Activated T-helper 2 cell treated with anti-CD3 and anti-CD28 coated beads, Interferon-gamma antibody, Interleukin-2, Interleukin-4, amounts not matched to agents 10 μg/mL and 5 μg/mL and 100 μg/mL, durations not matched to agents 14 hours and 24 hours and 36 hours (primary cell): ENCODE measurements around the gene STX18. TPM values are rescaled to one million over a fixed set of nuclear protein-coding genes. Genes with fewer than 3 reads are reported as not detected.

Experiments
- DNase-seq: peaks from one replicate; pipeline ENCODE4 v3.0.0; 2021; ENCODE audit warnings: low spot score
- H3K27ac Mint-ChIP-seq: one replicate; pipeline ENCODE4 v1.8.0; 2021; ENCODE audit warnings: mixed read lengths
- H3K27me3 Mint-ChIP-seq: one replicate; pipeline ENCODE4 v1.8.0; 2021; ENCODE audit warnings: low read depth, mixed read lengths
- H3K36me3 Mint-ChIP-seq: one replicate; pipeline ENCODE4 v1.8.0; 2021; ENCODE audit warnings: low read depth, mixed read lengths
- H3K4me1 Mint-ChIP-seq: one replicate; pipeline ENCODE4 v1.8.0; 2021; ENCODE audit warnings: low read depth, mixed read lengths
- H3K4me3 Mint-ChIP-seq: one replicate; pipeline ENCODE4 v1.8.0; 2021; ENCODE audit warnings: low read depth, mild to moderate bottlenecking, moderate library complexity, mixed read lengths
- H3K9me3 Mint-ChIP-seq: one replicate; pipeline ENCODE4 v1.8.0; 2021; ENCODE audit warnings: mixed read lengths
- intact Hi-C: fragments of 100-400 bp; cut with micrococcal nuclease; formaldehyde crosslinking; loops from one replicate; pipeline ENCODE4 v1.15.1; 2023
- total RNA-seq: library from RNA; stranded (reverse); gene quantifications from 2 replicates; pipeline ENCODE4 v1.2.3, GENCODE V29; 2022

Gene STX18
- total RNA-seq, 1 donor from 2014 or later, result 26.9 TPM

- Mint-ChIP-seq H3K27ac (peak overlapping the region; percentile 14), H3K4me1 (peaks cover 6% of the 10 kb centered on the region), H3K9me3 (no peaks in the 10 kb centered on the region), H3K27me3 (no peaks in the 10 kb centered on the region), H3K36me3 (peaks cover 8% of the 10 kb centered on the region), H3K4me3 (no peak overlapping the region)
- intact Hi-C loops, result no loop called here
- no peak for DNase-seq
Measured at GRCh38 chr4:4436244-4436823, 105.5 kb downstream of the STX18 start.

- Mint-ChIP-seq H3K27ac (no peak overlapping the region), H3K4me3 (no peak overlapping the region), H3K27me3 (no peaks in the 10 kb centered on the region), H3K9me3 (no peaks in the 10 kb centered on the region), H3K36me3 (peaks cover 8% of the 10 kb centered on the region), H3K4me1 (peaks cover 7% of the 10 kb centered on the region)
- no peak for DNase-seq
- intact Hi-C loops, result loop anchor here (5.0 kb wide), 1 partner anchor 177 kb away; no protein-coding TSS in a partner anchor
Measured at GRCh38 chr4:4433941-4434340, 107.9 kb downstream of the STX18 start.

GRCh38 chr4:4432341-4433125 lies 109.3 kb downstream of the STX18 start:
- peaks cover 4% of the 10 kb centered on the region for H3K36me3 Mint-ChIP-seq
- H3K4me3 Mint-ChIP-seq, result no peak overlapping the region
- H3K4me1 Mint-ChIP-seq, result peaks cover 7% of the 10 kb centered on the region
- DNase-seq, result no peak
- no peaks in the 10 kb centered on the region for H3K27me3 Mint-ChIP-seq
- intact Hi-C loops, result loop anchor here (5.0 kb wide), 1 partner anchor 175 kb away; no protein-coding TSS in a partner anchor
- no peak overlapping the region for H3K27ac Mint-ChIP-seq
- no peaks in the 10 kb centered on the region for H3K9me3 Mint-ChIP-seq

- Mint-ChIP-seq H3K27ac (no peak overlapping the region), H3K36me3 (no peaks in the 10 kb centered on the region), H3K27me3 (no peaks in the 10 kb centered on the region), H3K4me1 (peaks cover 5% of the 10 kb centered on the region), H3K4me3 (no peak overlapping the region), H3K9me3 (no peaks in the 10 kb centered on the region)
- intact Hi-C loops, result loop anchor here (5.0 kb wide), 1 partner anchor 173 kb away; no protein-coding TSS in a partner anchor
- DNase-seq, result peak; percentile 18
Measured at GRCh38 chr4:4430492-4431195, 111.2 kb downstream of the STX18 start.

- Mint-ChIP-seq H3K27me3 (no peaks in the 10 kb centered on the region), H3K27ac (no peak overlapping the region), H3K4me1 (peaks cover 5% of the 10 kb centered on the region), H3K36me3 (no peaks in the 10 kb centered on the region), H3K4me3 (no peak overlapping the region), H3K9me3 (no peaks in the 10 kb centered on the region)
- no peak for DNase-seq
- intact Hi-C loops, result no loop called here
Measured at GRCh38 chr4:4428966-4429875, 112.6 kb downstream of the STX18 start.

- Mint-ChIP-seq H3K9me3 (no peaks in the 10 kb centered on the region), H3K36me3 (no peaks in the 10 kb centered on the region), H3K4me1 (peaks cover 5% of the 10 kb centered on the region), H3K27me3 (no peaks in the 10 kb centered on the region), H3K27ac (no peak overlapping the region), H3K4me3 (no peak overlapping the region)
- no peak for DNase-seq
- intact Hi-C loops, result no loop called here
Measured at GRCh38 chr4:4427886-4428285, 114.0 kb downstream of the STX18 start.

- Mint-ChIP-seq H3K9me3 (no peaks in the 10 kb centered on the region), H3K27ac (no peak overlapping the region), H3K36me3 (no peaks in the 10 kb centered on the region), H3K27me3 (no peaks in the 10 kb centered on the region), H3K4me1 (peaks cover 5% of the 10 kb centered on the region), H3K4me3 (no peak overlapping the region)
- DNase-seq, result no peak
- intact Hi-C loops, result no loop called here
Measured at GRCh38 chr4:4427121-4427870, 114.6 kb downstream of the STX18 start.

GRCh38 chr4:4426511-4427120 lies 115.2 kb downstream of the STX18 start:
- H3K4me1 Mint-ChIP-seq, result peaks cover 5% of the 10 kb centered on the region
- H3K4me3 Mint-ChIP-seq, result no peak overlapping the region
- intact Hi-C loops, result no loop called here
- H3K27me3 Mint-ChIP-seq, result no peaks in the 10 kb centered on the region
- no peak overlapping the region for H3K27ac Mint-ChIP-seq
- no peaks in the 10 kb centered on the region for H3K9me3 Mint-ChIP-seq
- DNase-seq, result no peak
- no peaks in the 10 kb centered on the region for H3K36me3 Mint-ChIP-seq

GRCh38 chr4:4425696-4426095 lies 116.2 kb downstream of the STX18 start:
- intact Hi-C loops, result no loop called here
- no peaks in the 10 kb centered on the region for H3K27me3 Mint-ChIP-seq
- H3K4me1 Mint-ChIP-seq, result peaks cover 3% of the 10 kb centered on the region
- H3K36me3 Mint-ChIP-seq, result peaks cover 3% of the 10 kb centered on the region
- no peak overlapping the region for H3K4me3 Mint-ChIP-seq
- DNase-seq, result no peak
- H3K27ac Mint-ChIP-seq, result no peak overlapping the region
- H3K9me3 Mint-ChIP-seq, result no peaks in the 10 kb centered on the region

- peaks cover 6% of the 10 kb centered on the region for H3K36me3 Mint-ChIP-seq
- no peaks in the 10 kb centered on the region for H3K9me3 Mint-ChIP-seq
- H3K27me3 Mint-ChIP-seq, result no peaks in the 10 kb centered on the region
- no peak overlapping the region for H3K27ac Mint-ChIP-seq
- intact Hi-C loops, result no loop called here
- H3K4me3 Mint-ChIP-seq, result no peak overlapping the region
- no peaks in the 10 kb centered on the region for H3K4me1 Mint-ChIP-seq
- no peak for DNase-seq
Measured at GRCh38 chr4:4425119-4425690, 116.6 kb downstream of the STX18 start.

GRCh38 chr4:4424499-4425115 lies 117.2 kb downstream of the STX18 start:
- Mint-ChIP-seq H3K9me3 (no peaks in the 10 kb centered on the region), H3K27ac (no peak overlapping the region), H3K4me1 (no peaks in the 10 kb centered on the region), H3K36me3 (peaks cover 9% of the 10 kb centered on the region), H3K4me3 (no peak overlapping the region), H3K27me3 (no peaks in the 10 kb centered on the region)
- no peak for DNase-seq
- intact Hi-C loops, result no loop called here
